BJ (cell line): ENCODE data around the gene AGAP1. TPM values are rescaled to one million over a fixed set of nuclear protein-coding genes. Genes with fewer than 3 reads are reported as not detected.

Experiments
- CTCF ChIA-PET: fragments of 350-600 bp; formaldehyde crosslinking; extraction: SDS; loops from one replicate; lab custom pipeline; 2021; ENCODE audit warnings: antibody characterized with exemption, inconsistent platforms; lab: Yijun Ruan, JAX
- POLR2A ChIA-PET: fragments of 300-600 bp; sonication (Branson Sonifier 250); formaldehyde crosslinking; extraction: SDS; loops from one replicate; lab custom pipeline; 2021; ENCODE audit warnings: antibody characterized with exemption; lab: Charles Lee
- DNase-seq: peaks from one replicate; pipeline ENCODE4 v3.0.0-alpha.2; 2011; ENCODE audit warnings: low read depth
- H3K27me3 ChIP-seq: 2 replicates; pipeline ENCODE4 v1.6.0; 2011; ENCODE audit warnings: low read length; ENCODE audit not compliant: control insufficient read depth, insufficient read depth
- H3K36me3 ChIP-seq: 2 replicates; pipeline ENCODE4 v1.5.1; 2011; ENCODE audit warnings: low read length; ENCODE audit not compliant: control insufficient read depth, insufficient read depth
- H3K4me3 ChIP-seq: 2 replicates; pipeline ENCODE4 v1.5.1; 2011; ENCODE audit warnings: low read depth, mild to moderate bottlenecking, control low read depth, low read length
- CTCF ChIP-seq: IDR thresholded peaks from 2 replicates; pipeline ENCODE4 v1.5.1; 2011; ENCODE audit warnings: low read depth, mild to moderate bottlenecking, control low read depth, inconsistent platforms, low read length, moderate library complexity; ENCODE audit not compliant: insufficient read depth
- polyA plus RNA-seq: library from polyadenylated mRNA; depleted of rRNA; stranded (reverse); fragments of >200 nt; gene quantifications from 2 replicates; pipeline ENCODE4 v1.2.3, GENCODE V29; 2011

The AGAP1 gene
- polyA plus RNA-seq, 1 experiment: 14.9 TPM

GRCh38 chr2:236034974-236035373 lies 541.1 kb downstream of the AGAP1 start:
- ChIA-PET CTCF (no interaction called here), POLR2A (no interaction called here)
- Histone ChIP-seq H3K27me3 (no peaks in the 10 kb centered on the region), H3K4me3 (no peak overlapping the region), H3K36me3 (no peaks in the 10 kb centered on the region)
- no peak for DNase-seq
- TF ChIP-seq CTCF: no peak

DNA sequence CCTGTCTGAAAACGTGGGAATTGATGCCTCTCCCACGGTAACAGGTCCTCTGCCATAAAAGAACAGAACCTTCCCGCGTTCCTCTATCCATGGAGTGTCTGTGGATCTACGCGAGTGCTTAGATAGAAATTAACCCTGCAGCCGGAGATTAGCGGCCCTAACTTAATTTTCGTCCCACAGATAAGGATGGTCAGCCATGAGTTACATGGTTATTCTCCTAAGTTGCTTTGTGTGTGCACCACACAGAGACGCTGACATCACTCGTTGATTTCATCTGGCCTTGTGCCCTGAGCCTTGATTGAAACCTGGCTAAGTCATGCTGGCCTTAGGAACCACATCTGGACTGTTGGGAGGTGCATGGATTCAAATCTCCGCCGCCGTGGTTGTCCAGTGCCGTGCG lies 542.2 kb downstream of the AGAP1 start:
- ChIA-PET CTCF (no interaction called here), POLR2A (no interaction called here)
- no peak overlapping the region for H3K4me3 ChIP-seq
- no peak for TF ChIP-seq CTCF
- H3K36me3 ChIP-seq: no peaks in the 10 kb centered on the region
- no peaks in the 10 kb centered on the region for H3K27me3 ChIP-seq
- no peak for DNase-seq

DNA sequence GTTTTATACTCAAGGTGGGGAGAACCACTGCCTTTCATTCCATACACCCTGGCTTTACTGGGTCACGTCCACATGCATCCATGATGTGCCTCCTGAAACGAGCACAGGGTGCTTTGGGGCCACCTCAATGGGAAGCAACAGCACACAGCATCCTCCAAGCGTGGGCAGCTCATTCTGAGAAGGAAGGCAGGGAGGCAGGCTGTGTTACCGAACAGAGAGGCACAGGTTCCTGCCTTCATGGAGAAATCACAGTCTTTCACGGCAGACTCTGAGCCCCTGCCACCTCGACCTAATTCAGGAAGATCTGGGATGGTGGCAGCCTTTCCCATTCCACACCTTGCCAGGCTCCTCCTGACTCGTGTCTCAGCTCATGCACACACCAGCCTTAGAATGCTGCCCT lies 544.3 kb downstream of the AGAP1 start:
- POLR2A ChIA-PET: no interaction called here
- Histone ChIP-seq H3K4me3 (no peak overlapping the region), H3K36me3 (peaks cover 2% of the 10 kb centered on the region; the same call in 1 of the 2 replicates), H3K27me3 (no peaks in the 10 kb centered on the region)
- DNase-seq: no peak
- CTCF ChIA-PET: interaction anchor here (0.7 to 1.2 kb wide), 2 partner anchors 13 to 259 kb away, joined by 3 read pairs; no protein-coding TSS in a partner anchor
- no peak for TF ChIP-seq CTCF

GRCh38 chr2:236040600-236041328 lies 546.9 kb downstream of the AGAP1 start:
- CTCF ChIA-PET: interaction anchor here (0.6 kb wide), 1 partner anchor 18 kb away, joined by 3 read pairs; no protein-coding TSS in a partner anchor
- Histone ChIP-seq H3K4me3 (no peak overlapping the region), H3K36me3 (peaks cover 2% of the 10 kb centered on the region), H3K27me3 (no peaks in the 10 kb centered on the region)
- POLR2A ChIA-PET: no interaction called here
- no peak for DNase-seq
- no peak for TF ChIP-seq CTCF

GRCh38 chr2:236041616-236042015 lies 547.8 kb downstream of the AGAP1 start:
- no peak for DNase-seq
- ChIA-PET CTCF (no interaction called here), POLR2A (no interaction called here)
- Histone ChIP-seq H3K27me3 (no peaks in the 10 kb centered on the region), H3K4me3 (no peak overlapping the region), H3K36me3 (peaks cover 2% of the 10 kb centered on the region)
- TF ChIP-seq CTCF: no peak
